Measurements from ENCODE around the gene TSPAN11. TPM values are rescaled to one million over a fixed set of nuclear protein-coding genes. Genes with fewer than 3 reads are reported as not detected.

Gene TSPAN11
- total and polyA plus RNA-seq, 4 donors, result 0.13 to 1.2 (median 0.44) TPM

GRCh38 chr12:30970559-30971197 lies 44.1 kb downstream of the TSPAN11 start (continued):
- TF ChIP-seq, protein P1, sequence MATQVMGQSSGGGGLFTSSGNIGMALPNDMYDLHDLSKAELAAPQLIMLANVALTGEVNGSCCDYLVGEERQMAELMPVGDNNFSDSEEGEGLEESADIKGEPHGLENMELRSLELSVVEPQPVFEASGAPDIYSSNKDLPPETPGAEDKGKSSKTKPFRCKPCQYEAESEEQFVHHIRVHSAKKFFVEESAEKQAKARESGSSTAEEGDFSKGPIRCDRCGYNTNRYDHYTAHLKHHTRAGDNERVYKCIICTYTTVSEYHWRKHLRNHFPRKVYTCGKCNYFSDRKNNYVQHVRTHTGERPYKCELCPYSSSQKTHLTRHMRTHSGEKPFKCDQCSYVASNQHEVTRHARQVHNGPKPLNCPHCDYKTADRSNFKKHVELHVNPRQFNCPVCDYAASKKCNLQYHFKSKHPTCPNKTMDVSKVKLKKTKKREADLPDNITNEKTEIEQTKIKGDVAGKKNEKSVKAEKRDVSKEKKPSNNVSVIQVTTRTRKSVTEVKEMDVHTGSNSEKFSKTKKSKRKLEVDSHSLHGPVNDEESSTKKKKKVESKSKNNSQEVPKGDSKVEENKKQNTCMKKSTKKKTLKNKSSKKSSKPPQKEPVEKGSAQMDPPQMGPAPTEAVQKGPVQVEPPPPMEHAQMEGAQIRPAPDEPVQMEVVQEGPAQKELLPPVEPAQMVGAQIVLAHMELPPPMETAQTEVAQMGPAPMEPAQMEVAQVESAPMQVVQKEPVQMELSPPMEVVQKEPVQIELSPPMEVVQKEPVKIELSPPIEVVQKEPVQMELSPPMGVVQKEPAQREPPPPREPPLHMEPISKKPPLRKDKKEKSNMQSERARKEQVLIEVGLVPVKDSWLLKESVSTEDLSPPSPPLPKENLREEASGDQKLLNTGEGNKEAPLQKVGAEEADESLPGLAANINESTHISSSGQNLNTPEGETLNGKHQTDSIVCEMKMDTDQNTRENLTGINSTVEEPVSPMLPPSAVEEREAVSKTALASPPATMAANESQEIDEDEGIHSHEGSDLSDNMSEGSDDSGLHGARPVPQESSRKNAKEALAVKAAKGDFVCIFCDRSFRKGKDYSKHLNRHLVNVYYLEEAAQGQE (IDR thresholded peaks at IDR 0.05), result no peak
- TF ChIP-seq RAD21 (IDR thresholded peaks at IDR 0.05), result no peak

- Histone ChIP-seq H3K36me3 (ENCODE audit: control insufficient read depth in 4 of 4, insufficient read depth in 3 of 4, low read depth in 1 of 4, low read length in 3 of 4) (no peaks in the 10 kb centered on the region), H3K9me3 (ENCODE audit: control insufficient read depth in 4 of 4, low read length in 3 of 4) (no peaks in the 10 kb centered on the region), H3K4me3 (ENCODE audit: low read depth in 1 of 3, low read length in 3 of 3) (no peak overlapping the region), H3K27me3 (ENCODE audit: control insufficient read depth in 4 of 4, insufficient read depth in 4 of 4, low read length in 3 of 4) (peaks cover 0 to 8% (median 0%) of the 10 kb centered on the region in 4 donors), H3K9ac (ENCODE audit: low read depth in 1 of 2, low read length in 2 of 2) (no peak overlapping the region), H3K4me1 (ENCODE audit: control insufficient read depth in 4 of 4, insufficient read depth in 4 of 4, low read length in 3 of 4) (no peaks in the 10 kb centered on the region), H3K27ac (ENCODE audit: low read depth in 1 of 2, low read length in 2 of 2) (no peak overlapping the region)
- no peak for DNase-seq (ENCODE audit: low spot score)
- TF ChIP-seq FOXA1 (IDR thresholded peaks at IDR 0.05) (no peak), NR2F2 (IDR thresholded peaks at IDR 0.05) (no peak), GABPA (IDR thresholded peaks at IDR 0.05 in 1 of 2, conservative IDR thresholded peaks at IDR 0.05 in 1 of 2) (no peak), SP1 (IDR thresholded peaks at IDR 0.05) (no peak), TAF1 (conservative IDR thresholded peaks at IDR 0.05) (no peak)
- WGBS, result 65% methylated on average over 6 of the region's 6 CpGs
These were observed 45.5 kb downstream of the TSPAN11 start for GRCh38 chr12:30972035-30972434.

- H3K27ac ChIP-seq (ENCODE audit: low read depth in 1 of 2, low read length in 2 of 2), result no peak overlapping the region
- H3K9ac ChIP-seq (ENCODE audit: low read depth in 1 of 2, low read length in 2 of 2), result no peak overlapping the region
- H3K4me3 ChIP-seq (ENCODE audit: low read depth in 1 of 3, low read length in 3 of 3), result no peak overlapping the region
- H3K4me1 ChIP-seq (ENCODE audit: control insufficient read depth in 4 of 4, insufficient read depth in 4 of 4, low read length in 3 of 4), result no peaks in the 10 kb centered on the region
- H3K9me3 ChIP-seq (ENCODE audit: control insufficient read depth in 4 of 4, low read length in 3 of 4), result no peaks in the 10 kb centered on the region
- H3K27me3 ChIP-seq (ENCODE audit: control insufficient read depth in 4 of 4, insufficient read depth in 4 of 4, low read length in 3 of 4), result peaks cover 0 to 8% (median 0%) of the 10 kb centered on the region in 4 donors
- no peak for DNase-seq (ENCODE audit: low spot score)
- 72% methylated on average over 6 of the region's 6 CpGs for WGBS
- TF ChIP-seq SP1 (IDR thresholded peaks at IDR 0.05), result no peak
- no peak for TF ChIP-seq RXRA (IDR thresholded peaks at IDR 0.05)
- TF ChIP-seq HNF4A (conservative IDR thresholded peaks at IDR 0.05), result no peak
- TF ChIP-seq JUND (IDR thresholded peaks at IDR 0.05), result no peak
- no peak for TF ChIP-seq MAX (IDR thresholded peaks at IDR 0.05)
- TF ChIP-seq, protein P1 (IDR thresholded peaks at IDR 0.05), result no peak
- no peak for TF ChIP-seq ZBTB33 (IDR thresholded peaks at IDR 0.05)
- TF ChIP-seq FOXA1 (IDR thresholded peaks at IDR 0.05), result no peak
- no peak for TF ChIP-seq EGR1 (IDR thresholded peaks at IDR 0.05; ENCODE audit: low read depth in 2 of 2)
- no peak for TF ChIP-seq RAD21 (IDR thresholded peaks at IDR 0.05)
- TF ChIP-seq YY1 (IDR thresholded peaks at IDR 0.05), result no peak
- no peaks in the 10 kb centered on the region for H3K36me3 ChIP-seq (ENCODE audit: control insufficient read depth in 4 of 4, insufficient read depth in 3 of 4, low read depth in 1 of 4, low read length in 3 of 4)
These were observed 46.6 kb downstream of the TSPAN11 start for GRCh38 chr12:30973175-30973574.
